Measurements from ENCODE around the gene TCFL5.

TCFL5 gene

GRCh38 chr20:62800314-62801259 is 61.0 kb downstream of the TCFL5 start:
- in situ Hi-C loops (cut with MboI; ENCODE audit: low sequenced_read_pairs) = no loop called here

GRCh38 chr20:62799873-62800272 is 61.7 kb downstream of the TCFL5 start:
- in situ Hi-C loops (cut with MboI; ENCODE audit: low sequenced_read_pairs) = loop anchor here (10.0 to 25.0 kb wide), 3 partner anchors 313 to 495 kb away; partner anchors contain the start of genes ADRM1, CABLES2 and GATA5

- in situ Hi-C loops (cut with MboI; ENCODE audit: low sequenced_read_pairs) = loop anchor here (10.0 to 25.0 kb wide), 3 partner anchors 312 to 495 kb away; partner anchors contain the start of genes ADRM1, CABLES2 and GATA5
Measured at GRCh38 chr20:62799459-62799858, 62.2 kb downstream of the TCFL5 start.

- in situ Hi-C loops (cut with MboI; ENCODE audit: low sequenced_read_pairs) = loop anchor here (10.0 to 25.0 kb wide), 3 partner anchors 312 to 494 kb away; partner anchors contain the start of genes ADRM1, CABLES2 and GATA5
Measured at GRCh38 chr20:62799036-62799435, 62.6 kb downstream of the TCFL5 start.

GRCh38 chr20:62797671-62798532 is 63.7 kb downstream of the TCFL5 start:
- in situ Hi-C loops (cut with MboI; ENCODE audit: low sequenced_read_pairs) = loop anchor here (10.0 to 25.0 kb wide), 3 partner anchors 311 to 493 kb away; partner anchors contain the start of genes ADRM1, CABLES2 and GATA5

GRCh38 chr20:62796699-62797491 is 64.7 kb downstream of the TCFL5 start:
- in situ Hi-C loops (cut with MboI; ENCODE audit: low sequenced_read_pairs) = loop anchor here (10.0 to 25.0 kb wide), 3 partner anchors 310 to 492 kb away; partner anchors contain the start of genes ADRM1, CABLES2 and GATA5

GRCh38 chr20:62795023-62795761 is 66.4 kb downstream of the TCFL5 start:
- in situ Hi-C loops (cut with MboI; ENCODE audit: low sequenced_read_pairs) = loop anchor here (10.0 to 25.0 kb wide), 3 partner anchors 308 to 490 kb away; partner anchors contain the start of genes ADRM1, CABLES2 and GATA5

- in situ Hi-C loops (cut with MboI; ENCODE audit: low sequenced_read_pairs) = loop anchor here (5.0 to 25.0 kb wide), 4 partner anchors 127 to 489 kb away; partner anchors contain the start of genes ADRM1, CABLES2 and GATA5
Measured at GRCh38 chr20:62794007-62794724, 67.5 kb downstream of the TCFL5 start.

GRCh38 chr20:62793757-62794006 is 67.9 kb downstream of the TCFL5 start:
- in situ Hi-C loops (cut with MboI; ENCODE audit: low sequenced_read_pairs) = loop anchor here (5.0 to 25.0 kb wide), 4 partner anchors 126 to 489 kb away; partner anchors contain the start of genes ADRM1, CABLES2 and GATA5

- in situ Hi-C loops (cut with MboI; ENCODE audit: low sequenced_read_pairs) = loop anchor here (5.0 to 25.0 kb wide), 4 partner anchors 126 to 488 kb away; partner anchors contain the start of genes ADRM1, CABLES2 and GATA5
Measured at GRCh38 chr20:62792940-62793756, 68.5 kb downstream of the TCFL5 start.

GRCh38 chr20:62792182-62792939 is 69.3 kb downstream of the TCFL5 start:
- in situ Hi-C loops (cut with MboI; ENCODE audit: low sequenced_read_pairs) = loop anchor here (5.0 to 25.0 kb wide), 4 partner anchors 125 to 488 kb away; partner anchors contain the start of genes ADRM1, CABLES2 and GATA5

- in situ Hi-C loops (cut with MboI; ENCODE audit: low sequenced_read_pairs) = loop anchor here (5.0 to 25.0 kb wide), 4 partner anchors 124 to 487 kb away; partner anchors contain the start of genes ADRM1, CABLES2 and GATA5
Measured at GRCh38 chr20:62791301-62792181, 70.1 kb downstream of the TCFL5 start.
